ENCODE results near the gene CFAP126.
"Not testable (repeated sequence)": the region's sequence is repeated elsewhere in the genome, so short reads cannot be mapped to it uniquely, and the experiment has no call there.

CFAP126 gene

DNA sequence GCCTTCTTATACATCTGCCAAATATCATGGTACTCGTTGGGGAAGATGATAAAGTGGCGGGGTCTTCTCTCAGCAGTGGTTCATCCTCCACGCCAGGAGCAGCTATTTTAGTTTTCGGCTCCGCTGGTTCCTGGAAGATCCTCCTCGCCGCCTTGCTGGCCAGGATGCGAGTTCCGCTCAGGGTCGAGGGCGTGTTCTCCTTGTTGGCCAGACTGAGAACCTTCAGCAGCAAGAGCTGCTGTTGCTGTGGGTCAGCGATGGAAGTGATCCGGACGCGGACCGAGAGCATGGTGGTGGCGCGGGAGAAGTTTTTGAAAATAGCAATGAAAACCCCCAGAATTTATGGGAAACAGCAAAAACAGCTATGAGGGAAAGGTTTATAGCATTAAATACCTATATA, 11.4 kb upstream of the CFAP126 start:
- no peak for DNase-seq

- DNase-seq: no peak
Observed at GRCh38 chr1:161378014-161378413, 10.3 kb upstream of the CFAP126 start.

DNA sequence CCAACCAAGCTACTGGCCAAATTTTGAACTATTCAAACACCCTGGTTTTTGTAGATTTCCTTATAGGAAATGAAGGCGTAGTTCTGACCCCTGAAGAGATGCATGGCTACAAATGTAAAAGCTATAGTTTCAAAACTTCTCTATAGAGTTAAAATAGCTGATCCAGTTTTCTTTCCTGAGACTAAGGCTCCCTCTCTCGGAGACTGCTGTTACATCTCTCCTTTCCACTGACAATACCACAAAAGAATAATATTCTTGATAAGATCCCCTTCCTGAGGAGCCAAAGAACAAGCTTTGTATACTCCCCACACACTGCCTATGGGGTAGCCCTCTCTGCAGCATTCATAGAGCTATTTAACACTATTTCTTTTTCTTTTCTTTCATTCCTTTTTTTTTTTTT, 6.7 kb upstream of the CFAP126 start:
- DNase-seq: no peak

DNA sequence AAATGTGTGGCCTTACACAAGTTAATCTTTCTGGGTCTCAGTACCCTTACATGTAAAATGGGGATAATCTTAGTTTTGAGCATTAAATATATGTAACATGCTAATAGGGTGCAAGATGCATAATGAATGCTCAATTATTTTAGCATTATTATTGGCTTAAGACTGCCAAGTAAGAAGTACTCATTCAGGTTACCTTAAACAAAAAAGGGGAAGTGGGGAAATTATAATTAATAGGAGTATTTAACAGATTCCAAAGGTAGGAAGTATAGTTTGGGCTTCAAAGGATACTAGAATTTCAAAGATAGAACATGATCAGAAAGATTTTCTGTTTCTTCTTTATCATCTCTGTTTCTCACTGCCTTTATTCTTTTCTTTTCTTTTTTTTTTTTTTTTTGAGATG, 5.8 kb upstream of the CFAP126 start:
- no peak for DNase-seq

DNA sequence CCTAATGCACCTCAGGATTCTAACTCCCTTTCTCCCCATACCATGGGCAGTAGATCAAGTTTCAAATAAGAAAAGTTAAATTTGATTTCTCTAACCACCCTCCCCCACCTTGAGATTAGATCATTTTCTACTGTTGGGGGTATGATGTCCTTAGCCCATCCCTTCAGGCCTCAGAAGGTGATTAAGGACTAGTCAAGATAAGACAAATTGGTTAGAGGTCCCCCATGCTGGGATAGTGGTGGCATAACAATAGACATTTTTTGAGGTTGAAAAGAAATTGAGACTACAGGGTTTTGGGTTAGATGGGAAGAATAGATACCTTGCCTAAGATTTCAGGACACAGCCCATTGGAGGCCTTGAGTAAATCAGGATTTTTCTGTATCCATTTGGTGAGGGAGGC, 2.5 kb downstream of the CFAP126 start:
- DNase-seq: no peak

DNA sequence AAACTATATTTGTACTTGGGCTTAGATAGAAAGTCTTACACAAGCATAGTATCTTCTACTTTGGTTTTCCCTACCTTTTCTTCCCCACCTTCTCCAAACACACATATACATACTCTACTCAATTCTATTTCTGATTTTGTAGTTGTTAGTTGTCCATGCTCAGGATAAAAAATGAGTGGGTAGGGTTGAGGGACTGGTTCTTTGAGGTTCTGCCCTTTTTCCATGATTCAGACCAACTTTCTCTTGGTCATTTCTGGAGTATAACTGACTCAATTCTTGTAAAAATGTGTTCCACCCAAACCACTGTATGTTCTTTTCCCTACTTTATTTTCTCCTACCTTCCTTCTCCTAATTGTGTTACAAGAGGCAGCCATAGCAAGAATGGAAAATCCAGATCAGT, 3.3 kb downstream of the CFAP126 start:
- DNase-seq: no peak

DNA sequence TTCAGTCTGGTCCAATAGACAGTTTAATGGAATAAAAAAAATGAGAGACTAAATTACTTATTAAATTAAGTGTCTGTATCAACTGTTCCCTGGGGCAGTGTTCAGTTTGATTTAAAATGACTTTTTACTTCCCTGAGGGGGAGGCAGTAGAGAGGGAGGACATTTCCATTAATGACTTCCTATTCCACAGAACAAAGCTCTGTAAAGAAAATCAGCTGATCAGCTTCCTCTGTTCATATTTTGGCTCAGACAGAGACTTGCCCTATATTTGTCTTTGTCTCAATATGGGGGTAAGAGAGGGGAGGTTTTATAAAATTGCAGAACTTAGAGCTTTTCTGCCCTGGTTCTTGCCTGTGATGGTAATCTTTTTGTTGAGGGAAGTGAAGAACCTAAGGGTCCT, 8.4 kb downstream of the CFAP126 start:
- DNase-seq: peak; percentile 10

DNA sequence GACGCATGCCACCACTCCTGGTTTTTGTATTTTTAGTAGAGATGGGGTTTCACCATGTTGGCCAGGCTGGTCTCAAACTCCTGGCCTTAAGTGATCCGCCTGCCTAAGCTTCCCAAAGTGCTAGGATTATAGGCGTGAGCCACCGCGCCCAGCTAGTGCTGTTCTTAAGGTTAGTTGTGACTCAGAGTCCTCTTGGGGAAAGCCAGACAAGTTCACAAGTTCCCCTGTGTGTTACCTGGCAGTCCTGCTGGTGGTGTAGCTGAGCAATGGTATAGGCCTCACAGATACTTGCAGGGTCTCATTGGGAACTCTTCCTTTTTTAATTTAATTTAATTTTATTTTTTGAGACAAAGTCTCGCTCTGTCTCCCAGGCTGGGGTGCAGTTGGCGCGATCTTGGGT, 10.6 kb downstream of the CFAP126 start:
- DNase-seq: no peak

GRCh38 chr1:161351482-161351881, 16.2 kb downstream of the CFAP126 start:
- DNase-seq: no peak

DNA sequence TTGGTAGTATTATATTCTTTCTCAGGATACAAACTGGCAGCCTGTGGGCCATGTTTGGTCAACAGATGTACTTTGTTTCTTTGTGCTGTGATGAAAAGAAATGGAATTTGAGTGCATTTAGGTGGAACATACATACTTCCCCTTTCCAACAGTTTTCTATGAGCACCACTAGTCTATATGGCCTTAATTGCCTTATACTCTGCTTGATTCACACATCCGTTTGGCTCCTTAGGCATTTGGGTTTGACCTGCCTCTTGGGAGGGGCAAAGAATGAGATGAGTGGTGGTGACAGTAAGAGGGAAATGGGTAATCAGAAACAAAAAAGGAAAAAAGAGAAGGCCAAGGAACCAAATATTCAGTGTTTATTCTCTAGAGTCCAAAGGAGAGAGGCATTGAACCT, 17.0 kb downstream of the CFAP126 start:
- no peak for DNase-seq

DNA sequence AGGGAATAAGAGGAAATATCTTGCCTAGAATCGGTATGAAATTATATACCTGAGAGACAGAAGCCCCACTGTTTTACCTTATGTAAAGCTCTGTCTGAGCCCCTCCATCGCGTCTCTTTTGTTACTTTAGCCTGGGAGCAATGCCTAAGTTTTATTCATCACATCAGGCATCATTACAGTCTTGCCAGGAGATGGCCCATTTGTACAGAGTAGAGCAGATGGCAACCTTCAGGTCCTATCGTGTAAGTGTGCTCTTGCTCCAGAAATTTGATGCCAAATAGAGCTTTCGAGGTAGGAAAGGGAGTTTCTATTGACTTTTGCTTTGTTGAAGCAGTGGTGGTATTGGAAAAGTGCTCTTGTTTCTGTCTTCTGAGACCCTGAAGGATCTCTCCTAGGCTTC, 24.9 kb downstream of the CFAP126 start:
- no peak for DNase-seq

DNA sequence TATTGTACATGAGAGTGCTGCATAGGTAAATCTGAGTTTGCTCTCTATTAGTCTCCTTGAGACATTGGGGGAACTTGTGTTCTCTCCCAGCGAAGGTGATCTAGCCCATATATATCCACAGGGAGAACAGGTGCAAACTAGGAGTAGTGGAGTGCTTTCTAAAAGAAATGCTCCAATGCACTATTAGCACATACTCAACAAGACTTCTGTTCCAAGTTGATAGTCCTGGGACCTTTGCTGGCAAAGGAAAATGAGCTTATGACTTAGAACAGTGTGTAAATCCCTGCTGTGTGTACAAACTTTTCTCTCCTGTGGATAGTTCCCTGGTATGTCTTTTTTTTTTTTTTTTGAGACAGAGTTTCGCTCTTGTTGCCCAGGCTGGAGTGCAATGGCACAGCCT, 25.5 kb downstream of the CFAP126 start:
- no peak for DNase-seq

- no peak for DNase-seq
Observed at GRCh38 chr1:161335796-161336195, 31.9 kb downstream of the CFAP126 start.

DNA sequence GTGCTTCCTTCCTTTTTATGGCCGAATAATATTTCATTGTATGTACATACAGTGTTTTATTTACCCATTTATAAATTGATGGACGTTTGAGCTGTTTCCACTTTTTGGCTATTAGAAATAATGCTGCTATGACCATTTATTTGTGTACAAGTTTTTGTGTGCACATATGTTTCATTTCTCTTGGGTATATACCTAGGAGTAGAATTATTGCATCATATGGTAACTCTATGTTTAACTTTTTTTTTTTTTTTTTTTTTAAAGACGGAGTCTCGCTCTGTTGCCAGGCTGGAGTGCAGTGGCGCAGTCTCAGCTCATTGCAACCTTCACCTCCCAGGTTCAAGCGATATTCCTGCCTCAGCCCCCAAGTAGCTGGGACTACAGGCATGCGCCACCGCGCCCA, 34.5 kb downstream of the CFAP126 start:
- no peak for DNase-seq

DNA sequence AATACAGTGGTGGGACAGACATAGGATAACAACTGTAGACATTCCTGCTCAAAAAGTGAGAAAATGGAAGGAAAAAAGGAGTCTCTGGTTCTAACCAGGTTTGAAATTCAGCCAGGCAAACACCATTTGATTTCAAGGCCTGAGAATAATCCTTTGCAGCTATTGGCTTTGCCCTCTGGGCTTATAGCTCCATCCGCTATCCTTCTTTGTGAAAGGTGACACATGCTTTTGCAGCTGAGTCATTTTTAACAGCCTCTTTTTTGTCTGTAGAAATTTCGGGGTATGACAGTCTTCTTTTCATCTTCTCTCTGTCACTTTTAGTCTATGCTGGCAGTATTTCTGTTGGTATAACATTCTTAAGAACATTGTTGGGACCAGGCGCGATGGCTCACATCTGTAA, 37.3 kb downstream of the CFAP126 start:
- DNase-seq: no peak

- DNase-seq: no peak
Observed at GRCh38 chr1:161324020-161324419, 43.7 kb downstream of the CFAP126 start.

GRCh38 chr1:161315841-161316674, 51.6 kb downstream of the CFAP126 start:
- DNase-seq: not testable (repeated sequence)
